ENCODE data around the gene NHERF1. TPM values are rescaled to one million over a fixed set of nuclear protein-coding genes. Genes with fewer than 3 reads are reported as not detected.

Gene NHERF1
- total RNA-seq, 4 donors from 2014 or later, result 21.9 to 63.4 (median 43.8) TPM

DNA sequence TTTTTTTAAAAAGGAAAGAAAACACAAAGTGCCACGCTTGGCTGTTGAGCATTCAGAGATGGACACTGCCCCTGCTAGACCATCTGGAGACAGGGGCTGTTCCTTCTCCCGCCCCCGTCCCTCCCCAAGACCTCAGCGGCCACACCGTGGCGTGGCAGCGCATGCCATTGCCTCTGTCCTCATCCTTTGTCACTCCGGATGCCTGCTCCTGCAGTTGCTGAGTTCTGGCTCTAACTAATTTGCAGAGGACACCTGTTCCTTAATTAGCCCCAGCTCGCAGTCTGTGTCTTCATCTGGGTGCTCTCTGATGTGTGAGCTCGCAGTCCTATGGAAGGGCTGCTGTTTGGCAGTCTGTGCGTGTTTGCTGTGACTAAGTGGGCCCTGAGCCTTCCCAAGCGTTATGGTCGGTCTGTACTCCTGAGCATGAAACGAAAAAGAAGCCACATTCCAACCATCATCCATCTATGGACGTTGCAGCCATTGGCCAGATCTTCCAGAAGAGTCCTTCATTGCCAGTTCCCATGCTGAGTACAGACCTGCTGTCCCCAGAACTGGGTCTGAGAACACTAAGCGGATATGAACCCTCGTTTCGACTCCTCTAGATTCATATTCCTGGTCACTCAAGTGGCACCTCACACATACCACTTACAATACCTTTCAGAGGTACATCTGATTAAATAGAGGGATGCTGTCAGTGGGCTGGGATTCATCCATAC is 68.6 kb downstream of the NHERF1 start:
- Histone ChIP-seq H3K27ac (peak overlapping the region in 1 of 3 donors; percentile 91), H3K27me3 (no peaks in the 10 kb centered on the region), H3K4me3 (replicated peaks in 1 of 3) (no peak overlapping the region), H3K36me3 (no peaks in the 10 kb centered on the region), H3K9me3 (no peaks in the 10 kb centered on the region), H3K4me1 (peaks cover 50 to 79% of the 10 kb centered on the region in 2 donors)
- DNase-seq, result no peak
- intact Hi-C loops (cut with DNase I), result no loop called here
- WGBS, 2 donors, result 82 to 96% methylated on average over 13 to 18 of the region's 18 CpGs
- TF ChIP-seq, protein P1, sequence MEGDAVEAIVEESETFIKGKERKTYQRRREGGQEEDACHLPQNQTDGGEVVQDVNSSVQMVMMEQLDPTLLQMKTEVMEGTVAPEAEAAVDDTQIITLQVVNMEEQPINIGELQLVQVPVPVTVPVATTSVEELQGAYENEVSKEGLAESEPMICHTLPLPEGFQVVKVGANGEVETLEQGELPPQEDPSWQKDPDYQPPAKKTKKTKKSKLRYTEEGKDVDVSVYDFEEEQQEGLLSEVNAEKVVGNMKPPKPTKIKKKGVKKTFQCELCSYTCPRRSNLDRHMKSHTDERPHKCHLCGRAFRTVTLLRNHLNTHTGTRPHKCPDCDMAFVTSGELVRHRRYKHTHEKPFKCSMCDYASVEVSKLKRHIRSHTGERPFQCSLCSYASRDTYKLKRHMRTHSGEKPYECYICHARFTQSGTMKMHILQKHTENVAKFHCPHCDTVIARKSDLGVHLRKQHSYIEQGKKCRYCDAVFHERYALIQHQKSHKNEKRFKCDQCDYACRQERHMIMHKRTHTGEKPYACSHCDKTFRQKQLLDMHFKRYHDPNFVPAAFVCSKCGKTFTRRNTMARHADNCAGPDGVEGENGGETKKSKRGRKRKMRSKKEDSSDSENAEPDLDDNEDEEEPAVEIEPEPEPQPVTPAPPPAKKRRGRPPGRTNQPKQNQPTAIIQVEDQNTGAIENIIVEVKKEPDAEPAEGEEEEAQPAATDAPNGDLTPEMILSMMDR (IDR thresholded peaks at IDR 0.05), result no peak
- no peak for TF ChIP-seq POLR2A (IDR thresholded peaks at IDR 0.05)

GRCh38 chr17:74818291-74818938 is 70.0 kb downstream of the NHERF1 start:
- Histone ChIP-seq H3K27me3 (no peaks in the 10 kb centered on the region), H3K36me3 (no peaks in the 10 kb centered on the region), H3K9me3 (no peaks in the 10 kb centered on the region), H3K4me1 (peaks cover 52 to 81% of the 10 kb centered on the region in 2 donors), H3K27ac (no peak overlapping the region), H3K4me3 (replicated peaks in 1 of 3) (no peak overlapping the region)
- 97% methylated on average over 16 of the region's 16 CpGs for WGBS, 2 donors
- no peak for DNase-seq
- TF ChIP-seq POLR2A (IDR thresholded peaks at IDR 0.05), result no peak
- TF ChIP-seq, protein P1 (IDR thresholded peaks at IDR 0.05), result no peak
- intact Hi-C loops (cut with DNase I), result no loop called here

Small RNAs within 50 kb of the gene (microRNA-seq; reads per million reads assigned to microRNA genes)
- gene MIR3615, result 31.5 reads per million, percentile 43 among the genes with 10 or more reads in this experiment

Other genes with a start within 250 kb of the NHERF1 start
- gene CD300LB, start 217.2 kb upstream of the NHERF1 start, total RNA-seq, result not detected
- 1 to 10 TPM in 2 of 4 donors, under 1 TPM in 1, not detected in 1; 0.45 to 1.2 (median 1.1) TPM for gene CD300C, start 202.5 kb upstream of the NHERF1 start, total RNA-seq
- gene CD300H, start 181.1 kb upstream of the NHERF1 start, total RNA-seq, result not detected
- not detected for gene CD300LD, start 156.3 kb upstream of the NHERF1 start, total RNA-seq
- not detected for gene CD300E, start 124.9 kb upstream of the NHERF1 start, total RNA-seq
- not detected for gene CD300LF, start 35.7 kb upstream of the NHERF1 start, total RNA-seq
- gene RAB37, start 11.4 kb upstream of the NHERF1 start, total RNA-seq, result 1 to 10 TPM in 1 of 4 donors, under 1 TPM in 3; 0.33 to 1.8 (median 0.39) TPM
- gene NAT9, start 27.7 kb downstream of the NHERF1 start, total RNA-seq, result 10 to 100 TPM; 33.1 to 46.5 (median 41.4) TPM
- 100 to 1,000 TPM in 2 of 4 donors, 10 to 100 TPM in 2; 63.4 to 120 (median 94.0) TPM for gene GRIN2C, start 111.3 kb downstream of the NHERF1 start, total RNA-seq
- 10 to 100 TPM in 2 of 4 donors, 1 to 10 TPM in 2; 5.9 to 18.6 (median 10.2) TPM for gene FDXR, start 124.4 kb downstream of the NHERF1 start, total RNA-seq
- gene FADS6, start 145.0 kb downstream of the NHERF1 start, total RNA-seq, result not detected
- not detected for gene USH1G, start 174.6 kb downstream of the NHERF1 start, total RNA-seq
- not detected for gene OTOP2, start 175.6 kb downstream of the NHERF1 start, total RNA-seq
- gene OTOP3, start 187.3 kb downstream of the NHERF1 start, total RNA-seq, result not detected
- gene HID1, start 224.1 kb downstream of the NHERF1 start, total RNA-seq, result 10 to 100 TPM; 19.4 to 27.4 (median 21.3) TPM
- gene CDR2L, start 239.0 kb downstream of the NHERF1 start, total RNA-seq, result 1 to 10 TPM; 2.6 to 9.8 (median 4.2) TPM